PC-9 (cell line): ENCODE measurements around the gene ALK.

Source experiments
- CTCF ChIP-seq: fragments of 200-600 bp; sonication (generic); conservative IDR thresholded peaks from 2 replicates; pipeline ENCODE4 v1.6.1; 2017; ENCODE audit warnings: mixed run types, antibody characterized with exemption, mild to moderate bottlenecking, moderate library complexity
- EZH2 ChIP-seq: fragments of 200-600 bp; sonication (generic); IDR thresholded peaks from 2 replicates; pipeline ENCODE4 v1.8.0; 2017; ENCODE audit warnings: antibody characterized with exemption, low read depth

GRCh38 chr2:29923110-29923721 lies 1.8 kb upstream of the ALK start:
- peak; percentile 96 for TF ChIP-seq CTCF
- no peak for TF ChIP-seq EZH2
